Astrocyte (in vitro differentiated cells and primary cell): ENCODE results near the gene RNF123. TPM values are rescaled to one million over a fixed set of nuclear protein-coding genes. Genes with fewer than 3 reads are reported as not detected.

ENCODE experiments used
- DNase-seq: peaks from one replicate; pipeline ENCODE4 v3.0.0-alpha.2; 2010; ENCODE audit warnings: low read depth
- FAIRE-seq: peaks from 2 replicates; lab custom pipeline; 2011; peaks lifted over from hg19 to GRCh38; lab: Jason Lieb, UNC
- H2AFZ ChIP-seq: 2 replicates; pipeline ENCODE4 v1.6.0; 2012; ENCODE audit warnings: low read depth, low read length, inconsistent platforms
- H3K27ac ChIP-seq: 2 replicates; pipeline ENCODE4 v1.5.1; 2011; ENCODE audit warnings: low read depth, low read length, inconsistent platforms
- H3K27me3 ChIP-seq: 2 replicates; pipeline ENCODE4 v1.6.0; 2011; ENCODE audit warnings: low read length, inconsistent platforms; ENCODE audit not compliant: insufficient read depth
- H3K36me3 ChIP-seq: 2 replicates; pipeline ENCODE4 v1.5.1; 2011; ENCODE audit warnings: low read length, inconsistent platforms; ENCODE audit not compliant: insufficient read depth
- H3K4me1 ChIP-seq: 2 replicates; pipeline ENCODE4 v1.5.1; 2011; ENCODE audit warnings: low read length, inconsistent platforms; ENCODE audit not compliant: insufficient read depth
- H3K4me2 ChIP-seq: 2 replicates; pipeline ENCODE4 v1.6.0; 2012; ENCODE audit warnings: low read length, inconsistent platforms
- H3K4me3 ChIP-seq: 2 replicates; pipeline ENCODE4 v1.5.1; 2011; ENCODE audit warnings: low read depth, mild to moderate bottlenecking, low read length, inconsistent platforms; ENCODE audit not compliant: insufficient read depth
- H3K79me2 ChIP-seq: 2 replicates; pipeline ENCODE4 v1.6.0; 2012; ENCODE audit warnings: mild to moderate bottlenecking, low read length, inconsistent platforms; ENCODE audit not compliant: insufficient read depth
- H3K9ac ChIP-seq: 2 replicates; pipeline ENCODE4 v1.6.0; 2012; ENCODE audit warnings: mild to moderate bottlenecking, low read length, inconsistent platforms
- H3K9me3 ChIP-seq: 2 replicates; pipeline ENCODE4 v1.5.1; 2012; ENCODE audit warnings: low read depth, mild to moderate bottlenecking, low read length, inconsistent platforms; ENCODE audit not compliant: insufficient read depth
- H4K20me1 ChIP-seq: 2 replicates; pipeline ENCODE4 v1.6.0; 2012; ENCODE audit warnings: low read length, inconsistent platforms; ENCODE audit not compliant: insufficient read depth
- H3K27ac Mint-ChIP-seq: one replicate; pipeline ENCODE4 v1.8.0; 2021; ENCODE audit warnings: mild to moderate bottlenecking, mixed read lengths; ENCODE audit not compliant: unreplicated experiment
- H3K27me3 Mint-ChIP-seq: one replicate; pipeline ENCODE4 v1.8.0; 2021; ENCODE audit warnings: low read depth, mixed read lengths; ENCODE audit not compliant: unreplicated experiment
- H3K36me3 Mint-ChIP-seq: one replicate; pipeline ENCODE4 v1.8.0; 2021; ENCODE audit warnings: low read depth, mixed read lengths; ENCODE audit not compliant: unreplicated experiment
- H3K4me1 Mint-ChIP-seq: one replicate; pipeline ENCODE4 v1.8.0; 2021; ENCODE audit warnings: low read depth, mixed read lengths; ENCODE audit not compliant: unreplicated experiment
- H3K4me3 Mint-ChIP-seq: one replicate; pipeline ENCODE4 v1.8.0; 2021; ENCODE audit warnings: mild to moderate bottlenecking, moderate library complexity, mixed read lengths; ENCODE audit not compliant: unreplicated experiment
- H3K9me3 Mint-ChIP-seq: one replicate; pipeline ENCODE4 v1.8.0; 2021; ENCODE audit warnings: mild to moderate bottlenecking, mixed read lengths; ENCODE audit not compliant: unreplicated experiment
- EZH2 ChIP-seq: IDR thresholded peaks from 2 replicates; pipeline ENCODE4 v1.6.1; 2012; ENCODE audit warnings: mild to moderate bottlenecking, low read length, inconsistent platforms; ENCODE audit not compliant: insufficient read depth
- total RNA-seq: library from RNA; stranded (reverse); gene quantifications from 2 replicates; pipeline ENCODE4 v1.2.1, GENCODE V29; 2021
- TF ChIP-seq, protein P1 (sequence below): IDR thresholded peaks from 2 replicates; pipeline ENCODE4 v1.5.1; 2011; ENCODE audit warnings: low read depth, mild to moderate bottlenecking, inconsistent platforms, low read length, moderate library complexity; ENCODE audit not compliant: insufficient read depth

Gene RNF123
- total RNA-seq, 1 donor from 2014 or later, result 40.9 TPM

DNA sequence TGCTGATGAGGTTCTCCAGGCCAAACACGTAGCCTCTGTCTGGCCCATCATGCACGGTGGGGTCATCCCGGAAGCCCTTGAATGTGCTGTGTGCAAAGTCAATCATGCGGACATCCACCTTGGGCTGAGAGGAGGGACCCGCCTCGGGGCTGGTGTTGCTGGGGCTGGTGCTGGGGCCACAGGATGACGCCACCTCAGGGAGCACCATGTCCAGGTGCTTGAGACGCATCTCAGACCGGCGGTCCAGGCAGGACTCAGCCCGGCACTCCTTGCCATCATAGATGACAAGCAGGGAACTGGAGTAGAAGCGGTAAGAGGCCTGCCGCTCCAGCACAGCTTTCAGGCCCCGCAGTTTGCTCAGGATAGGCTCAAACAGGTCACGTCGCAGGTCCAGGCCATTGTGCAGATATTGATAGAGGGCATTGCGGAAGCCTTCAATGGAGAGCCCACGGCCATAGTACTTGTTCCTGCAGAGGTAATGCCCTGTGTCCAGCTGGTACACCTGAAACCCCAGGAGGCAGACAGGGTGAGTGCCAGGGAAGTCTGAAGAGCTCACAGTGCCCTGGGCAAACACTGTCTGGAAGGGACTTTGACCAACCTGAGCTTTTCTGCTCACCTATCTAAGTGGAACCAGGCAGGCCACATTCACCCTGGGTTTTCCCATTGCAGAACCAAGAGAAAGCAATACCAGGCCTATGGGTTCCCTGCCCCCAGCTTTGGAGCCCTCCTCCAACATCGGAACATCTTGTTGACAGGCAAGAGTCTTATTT lies 38.0 kb downstream of the RNF123 start:
- H3K9me3 Mint-ChIP-seq, result no peaks in the 10 kb centered on the region
- Histone ChIP-seq H3K4me3 (no peak overlapping the region), H3K27ac (no peak overlapping the region), H3K79me2 (peaks cover 19% of the 10 kb centered on the region), H3K4me1 (peaks cover 14% of the 10 kb centered on the region), H4K20me1 (peaks cover 7% of the 10 kb centered on the region), H3K9me3 (no peaks in the 10 kb centered on the region), H2AFZ (no peak overlapping the region), H3K36me3 (peaks cover 19% of the 10 kb centered on the region), H3K4me2 (no peak overlapping the region), H3K27me3 (no peaks in the 10 kb centered on the region), H3K9ac (no peak overlapping the region)
- FAIRE-seq (no peak), DNase-seq (no peak)
- no peak overlapping the region for H3K4me3 Mint-ChIP-seq
- no peak for TF ChIP-seq EZH2
- TF ChIP-seq, protein P1, sequence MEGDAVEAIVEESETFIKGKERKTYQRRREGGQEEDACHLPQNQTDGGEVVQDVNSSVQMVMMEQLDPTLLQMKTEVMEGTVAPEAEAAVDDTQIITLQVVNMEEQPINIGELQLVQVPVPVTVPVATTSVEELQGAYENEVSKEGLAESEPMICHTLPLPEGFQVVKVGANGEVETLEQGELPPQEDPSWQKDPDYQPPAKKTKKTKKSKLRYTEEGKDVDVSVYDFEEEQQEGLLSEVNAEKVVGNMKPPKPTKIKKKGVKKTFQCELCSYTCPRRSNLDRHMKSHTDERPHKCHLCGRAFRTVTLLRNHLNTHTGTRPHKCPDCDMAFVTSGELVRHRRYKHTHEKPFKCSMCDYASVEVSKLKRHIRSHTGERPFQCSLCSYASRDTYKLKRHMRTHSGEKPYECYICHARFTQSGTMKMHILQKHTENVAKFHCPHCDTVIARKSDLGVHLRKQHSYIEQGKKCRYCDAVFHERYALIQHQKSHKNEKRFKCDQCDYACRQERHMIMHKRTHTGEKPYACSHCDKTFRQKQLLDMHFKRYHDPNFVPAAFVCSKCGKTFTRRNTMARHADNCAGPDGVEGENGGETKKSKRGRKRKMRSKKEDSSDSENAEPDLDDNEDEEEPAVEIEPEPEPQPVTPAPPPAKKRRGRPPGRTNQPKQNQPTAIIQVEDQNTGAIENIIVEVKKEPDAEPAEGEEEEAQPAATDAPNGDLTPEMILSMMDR, result no peak
- H3K27me3 Mint-ChIP-seq, result no peaks in the 10 kb centered on the region
- H3K4me1 Mint-ChIP-seq, result peaks cover 5% of the 10 kb centered on the region
- H3K27ac Mint-ChIP-seq, result no peak overlapping the region
- peaks cover 7% of the 10 kb centered on the region for H3K36me3 Mint-ChIP-seq

DNA sequence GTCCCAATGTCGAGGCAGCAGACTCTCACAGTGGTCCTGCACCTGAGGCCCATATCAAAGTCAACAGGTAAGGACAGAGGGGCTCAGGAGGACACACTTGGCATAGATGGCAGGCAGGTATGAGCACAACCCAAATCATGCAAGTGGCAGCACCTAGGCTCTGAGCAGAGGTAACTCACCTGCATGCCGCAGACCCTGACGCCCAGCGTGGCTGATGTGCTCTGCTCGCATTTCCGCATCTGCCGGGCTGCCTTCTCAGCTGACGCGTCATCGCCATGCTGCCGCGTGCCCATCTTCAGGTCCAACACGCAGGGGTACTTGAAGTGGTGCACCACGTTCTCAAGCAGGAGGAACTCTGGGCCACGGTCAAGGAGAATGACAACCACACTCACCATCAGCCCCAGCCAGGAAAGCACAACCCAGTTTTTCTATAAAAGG lies 38.6 kb downstream of the RNF123 start:
- Histone ChIP-seq H3K9ac (no peak overlapping the region), H3K36me3 (peaks cover 19% of the 10 kb centered on the region), H3K4me3 (no peak overlapping the region), H4K20me1 (peaks cover 1% of the 10 kb centered on the region), H3K4me2 (no peak overlapping the region), H3K27ac (no peak overlapping the region), H3K9me3 (no peaks in the 10 kb centered on the region), H3K4me1 (peaks cover 9% of the 10 kb centered on the region), H3K27me3 (no peaks in the 10 kb centered on the region), H3K79me2 (peaks cover 12% of the 10 kb centered on the region), H2AFZ (no peak overlapping the region)
- no peaks in the 10 kb centered on the region for H3K27me3 Mint-ChIP-seq
- no peak overlapping the region for H3K27ac Mint-ChIP-seq
- FAIRE-seq (no peak), DNase-seq (no peak)
- TF ChIP-seq, protein P1, result no peak
- no peak for TF ChIP-seq EZH2
- H3K4me1 Mint-ChIP-seq, result no peaks in the 10 kb centered on the region
- H3K9me3 Mint-ChIP-seq, result no peaks in the 10 kb centered on the region
- H3K4me3 Mint-ChIP-seq, result no peak overlapping the region
- H3K36me3 Mint-ChIP-seq, result peaks cover 2% of the 10 kb centered on the region

DNA sequence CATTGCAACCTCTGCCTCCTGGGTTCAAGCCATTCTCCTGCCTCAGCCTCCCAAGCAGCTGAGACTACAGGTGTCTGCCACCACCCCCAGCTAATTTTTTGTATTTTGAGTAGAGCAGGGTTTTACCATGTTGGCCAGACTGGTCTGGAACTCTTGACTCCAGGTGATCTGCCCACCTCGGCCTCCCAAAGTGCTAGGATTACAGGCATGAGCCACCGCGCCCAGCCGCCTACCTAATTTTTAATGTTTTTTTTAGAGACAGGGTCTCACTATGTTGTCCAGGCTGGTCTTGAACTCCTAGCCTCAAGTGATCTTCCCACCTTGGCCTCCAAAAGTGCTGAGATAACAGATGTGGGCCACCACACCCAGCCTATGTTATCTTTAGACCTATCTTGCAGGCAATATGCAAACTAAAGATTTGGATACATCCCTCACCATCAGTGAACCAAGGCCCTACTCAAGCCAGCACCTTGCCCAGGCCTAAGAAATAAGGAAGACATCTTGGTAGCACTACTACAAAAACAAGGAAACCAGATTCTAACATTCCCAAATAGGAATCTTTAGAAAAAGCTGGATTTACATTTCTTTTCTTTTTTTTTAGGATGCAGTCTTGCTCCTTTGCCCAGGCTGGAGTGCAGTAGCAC lies 40.7 kb downstream of the RNF123 start:
- H4K20me1 ChIP-seq, result no peaks in the 10 kb centered on the region
- Mint-ChIP-seq H3K27me3 (no peaks in the 10 kb centered on the region), H3K9me3 (no peaks in the 10 kb centered on the region), H3K4me1 (no peaks in the 10 kb centered on the region), H3K27ac (no peak overlapping the region), H3K4me3 (no peak overlapping the region), H3K36me3 (peaks cover 12% of the 10 kb centered on the region)
- FAIRE-seq, result no peak
- no peaks in the 10 kb centered on the region for H3K4me1 ChIP-seq
- no peak overlapping the region for H3K27ac ChIP-seq
- no peak for DNase-seq
- H3K79me2 ChIP-seq, result peaks cover 7% of the 10 kb centered on the region
- H3K4me3 ChIP-seq, result no peak overlapping the region
- H3K27me3 ChIP-seq, result no peaks in the 10 kb centered on the region
- no peak overlapping the region for H3K9ac ChIP-seq
- H3K4me2 ChIP-seq, result no peak overlapping the region
- H2AFZ ChIP-seq, result no peak overlapping the region
- no peak for TF ChIP-seq EZH2
- TF ChIP-seq, protein P1, result no peak
- H3K36me3 ChIP-seq, result peaks cover 24% of the 10 kb centered on the region
- H3K9me3 ChIP-seq, result no peaks in the 10 kb centered on the region
